Urinary bladder (tissue), 4 donors: ENCODE measurements around the gene MGAT1. TPM values are rescaled to one million over a fixed set of nuclear protein-coding genes. Genes with fewer than 3 reads are reported as not detected.
"Not testable (repeated sequence)": the region's sequence is repeated elsewhere in the genome, so short reads cannot be mapped to it uniquely, and the experiment has no call there.

Experiments
- DNase-seq: peaks from one replicate; pipeline ENCODE4 v3.0.0-alpha.2; 2015; ENCODE audit errors: extremely low spot score
- H3K27ac ChIP-seq: one replicate; pipeline ENCODE4 v1.5.1; 2013; ENCODE audit warnings: low read depth, mild to moderate bottlenecking, moderate library complexity
- H3K36me3 ChIP-seq: one replicate; pipeline ENCODE4 v1.6.1; 2013; ENCODE audit warnings: mild to moderate bottlenecking, moderate library complexity; ENCODE audit not compliant: insufficient read depth
- H3K4me1 ChIP-seq: one replicate; pipeline ENCODE4 v1.6.1; 2013; ENCODE audit warnings: mild to moderate bottlenecking, moderate library complexity; ENCODE audit not compliant: insufficient read depth
- H3K4me3 ChIP-seq: one replicate; pipeline ENCODE4 v1.5.1; 2013; ENCODE audit warnings: low read depth, low read length
- WGBS: extraction: QIAGEN DNeasy Blood & Tissue Kit; methylation state at CpG from one replicate; pipeline ENCODE4 v1.1.7; 2013; 5-methylcytosine and 5-hydroxymethylcytosine counted together
- polyA plus RNA-seq: library from polyadenylated mRNA; stranded (reverse); fragments of 200-250 nt; gene quantifications from one replicate; pipeline ENCODE4 v1.2.3, GENCODE V29; 2013
- total RNA-seq: library from RNA; depleted of rRNA; stranded (reverse); fragments of >200 nt; gene quantifications from one replicate; pipeline ENCODE4 v1.2.3, GENCODE V29; 2014
- donor health status: healthy with polysubstance abuse.
- donor health status: healthy.

The MGAT1 gene
- total and polyA plus RNA-seq, 2 donors = 50.6 to 179 TPM

- DNase-seq = no peak
These were observed 10.9 kb downstream of the MGAT1 start for GRCh38 chr5:180791611-180792213.

GRCh38 chr5:180790524-180790923 is 12.1 kb downstream of the MGAT1 start:
- 89% methylated on average over 6 of the region's 6 CpGs for whole genome bisulfite sequencing
- H3K27ac ChIP-seq = no peak overlapping the region
- peaks cover 2% of the 10 kb centered on the region for H3K4me1 ChIP-seq
- no peak for DNase-seq
- no peak overlapping the region for H3K4me3 ChIP-seq
- H3K36me3 ChIP-seq = peaks cover 4% of the 10 kb centered on the region

More at GRCh38 chr5:180791611-180792213, 10.9 kb downstream of the MGAT1 start:
- peaks cover 4% of the 10 kb centered on the region for H3K36me3 ChIP-seq
- 94% methylated on average over 31 of the region's 31 CpGs for WGBS
- no peak overlapping the region for H3K4me3 ChIP-seq
- no peak overlapping the region for H3K27ac ChIP-seq
- H3K4me1 ChIP-seq = peaks cover 2% of the 10 kb centered on the region

- Histone ChIP-seq H3K4me1 (peaks cover 2% of the 10 kb centered on the region), H3K4me3 (no peak overlapping the region), H3K27ac (no peak overlapping the region), H3K36me3 (peaks cover 4% of the 10 kb centered on the region)
- no peak for DNase-seq
- 76% methylated on average over 8 of the region's 8 CpGs for WGBS
These were observed 12.6 kb downstream of the MGAT1 start for GRCh38 chr5:180790020-180790419.

- H3K27ac ChIP-seq, DNase-seq, H3K4me3 ChIP-seq, H3K4me1 ChIP-seq, H3K36me3 ChIP-seq: not testable (repeated sequence)
- WGBS = 87% methylated on average over 19 of the region's 19 CpGs
These were observed 13.8 kb downstream of the MGAT1 start for GRCh38 chr5:180788651-180789410.

- no peak overlapping the region for H3K4me3 ChIP-seq
- H3K4me1 ChIP-seq = no peaks in the 10 kb centered on the region
- H3K36me3 ChIP-seq = peaks cover 4% of the 10 kb centered on the region
- peak overlapping the region; percentile 13 for H3K27ac ChIP-seq
- DNase-seq = no peak
- 66% methylated on average over 20 of the region's 20 CpGs for WGBS
These were observed 14.7 kb downstream of the MGAT1 start for GRCh38 chr5:180787711-180788431.

- DNase-seq = no peak
- Histone ChIP-seq H3K27ac (peak overlapping the region; percentile 40), H3K4me3 (no peak overlapping the region), H3K36me3 (peaks cover 4% of the 10 kb centered on the region), H3K4me1 (no peaks in the 10 kb centered on the region)
- 43% methylated on average over 21 of the region's 21 CpGs for WGBS
These were observed 15.8 kb downstream of the MGAT1 start for GRCh38 chr5:180786531-180787398.

- Histone ChIP-seq H3K27ac (peak overlapping the region; percentile 40), H3K4me1 (no peaks in the 10 kb centered on the region), H3K36me3 (peaks cover 4% of the 10 kb centered on the region), H3K4me3 (no peak overlapping the region)
- WGBS = 17% methylated on average over 5 of the region's 5 CpGs
- no peak for DNase-seq
These were observed 16.8 kb downstream of the MGAT1 start for GRCh38 chr5:180785794-180786221.

GRCh38 chr5:180785121-180785781 is 17.4 kb downstream of the MGAT1 start:
- H3K36me3 ChIP-seq = peaks cover 4% of the 10 kb centered on the region
- no peak overlapping the region for H3K4me3 ChIP-seq
- peak overlapping the region; percentile 75 for H3K27ac ChIP-seq
- WGBS = 35% methylated on average over 15 of the region's 15 CpGs
- DNase-seq = no peak
- no peaks in the 10 kb centered on the region for H3K4me1 ChIP-seq

GRCh38 chr5:180784497-180785097 is 18.0 kb downstream of the MGAT1 start:
- no peaks in the 10 kb centered on the region for H3K4me1 ChIP-seq

GRCh38 chr5:180783340-180784052 is 19.1 kb downstream of the MGAT1 start:
- Histone ChIP-seq H3K4me1 (no peaks in the 10 kb centered on the region), H3K27ac (no peak overlapping the region), H3K4me3 (no peak overlapping the region), H3K36me3 (no peaks in the 10 kb centered on the region)
- 78% methylated on average over 12 of the region's 12 CpGs for whole genome bisulfite sequencing
- DNase-seq = no peak

More at GRCh38 chr5:180784497-180785097, 18.0 kb downstream of the MGAT1 start:
- H3K27ac ChIP-seq = no peak overlapping the region
- H3K4me3 ChIP-seq = no peak overlapping the region
- H3K36me3 ChIP-seq = no peaks in the 10 kb centered on the region
- no peak for DNase-seq
- WGBS = 29% methylated on average over 13 of the region's 13 CpGs

GRCh38 chr5:180782748-180783147 is 19.9 kb downstream of the MGAT1 start:
- no peaks in the 10 kb centered on the region for H3K36me3 ChIP-seq
- no peaks in the 10 kb centered on the region for H3K4me1 ChIP-seq
- H3K27ac ChIP-seq = no peak overlapping the region
- DNase-seq = no peak
- H3K4me3 ChIP-seq = no peak overlapping the region
- WGBS = 94% methylated on average over 2 of the region's 2 CpGs

- not testable (repeated sequence) for H3K27ac ChIP-seq, H3K36me3 ChIP-seq, DNase-seq, H3K4me1 ChIP-seq, H3K4me3 ChIP-seq
- 82% methylated on average over 14 of the region's 14 CpGs for WGBS
These were observed 20.7 kb downstream of the MGAT1 start for GRCh38 chr5:180781900-180782326.
